Stimulated activated CD8-positive, alpha-beta memory T cell treated with anti-CD3 and anti-CD28 coated beads, Interleukin-7, amount 100 ng/mL, for 24 hours (primary cell): ENCODE measurements around the gene CCSER1.
"Not testable (repeated sequence)": the region's sequence is repeated elsewhere in the genome, so short reads cannot be mapped to it uniquely, and the experiment has no call there.

Source experiments
- DNase-seq: peaks from one replicate; pipeline ENCODE4 v3.0.0-alpha.2; 2020; ENCODE audit warnings: low read depth

CCSER1 gene

GRCh38 chr4:90445380-90445779 is 318.2 kb downstream of the CCSER1 start:
- DNase-seq = no peak

GRCh38 chr4:90449626-90450025 is 322.4 kb downstream of the CCSER1 start:
- DNase-seq = no peak

- no peak for DNase-seq
Observed at GRCh38 chr4:90456891-90457290, 329.7 kb downstream of the CCSER1 start.

- DNase-seq = no peak
Observed at GRCh38 chr4:90457817-90458216, 330.6 kb downstream of the CCSER1 start.

- DNase-seq = no peak
Observed at GRCh38 chr4:90458576-90458975, 331.4 kb downstream of the CCSER1 start.

- no peak for DNase-seq
Observed at GRCh38 chr4:90474484-90474883, 347.3 kb downstream of the CCSER1 start.

- DNase-seq = no peak
Observed at GRCh38 chr4:90476019-90476418, 348.8 kb downstream of the CCSER1 start.

GRCh38 chr4:90476586-90476985 is 349.4 kb downstream of the CCSER1 start:
- no peak for DNase-seq

- DNase-seq = not testable (repeated sequence)
Observed at GRCh38 chr4:90484894-90485293, 357.7 kb downstream of the CCSER1 start.

- DNase-seq = no peak
Observed at GRCh38 chr4:90486346-90486745, 359.2 kb downstream of the CCSER1 start.

GRCh38 chr4:90495211-90495610 is 368.0 kb downstream of the CCSER1 start:
- no peak for DNase-seq

GRCh38 chr4:90495936-90496335 is 368.7 kb downstream of the CCSER1 start:
- no peak for DNase-seq

GRCh38 chr4:90498175-90498574 is 371.0 kb downstream of the CCSER1 start:
- no peak for DNase-seq

GRCh38 chr4:90503677-90504076 is 376.5 kb downstream of the CCSER1 start:
- DNase-seq = no peak

GRCh38 chr4:90515191-90515590 is 388.0 kb downstream of the CCSER1 start:
- DNase-seq = no peak

- DNase-seq = no peak
Observed at GRCh38 chr4:90528551-90528950, 401.4 kb downstream of the CCSER1 start.

- no peak for DNase-seq
Observed at GRCh38 chr4:90536408-90536807, 409.2 kb downstream of the CCSER1 start.

- no peak for DNase-seq
Observed at GRCh38 chr4:90537491-90537890, 410.3 kb downstream of the CCSER1 start.

- DNase-seq = no peak
Observed at GRCh38 chr4:90540536-90540935, 413.3 kb downstream of the CCSER1 start.

- DNase-seq = no peak
Observed at GRCh38 chr4:90542216-90542615, 415.0 kb downstream of the CCSER1 start.

- DNase-seq = no peak
Observed at GRCh38 chr4:90543419-90544170, 416.4 kb downstream of the CCSER1 start.

GRCh38 chr4:90544532-90545045 is 417.4 kb downstream of the CCSER1 start:
- no peak for DNase-seq

GRCh38 chr4:90545380-90545779 is 418.2 kb downstream of the CCSER1 start:
- no peak for DNase-seq

GRCh38 chr4:90546114-90546513 is 418.9 kb downstream of the CCSER1 start:
- DNase-seq = no peak
